ENCODE data around the gene PTK7. TPM values are rescaled to one million over a fixed set of nuclear protein-coding genes. Genes with fewer than 3 reads are reported as not detected.

Gene PTK7
- total and polyA plus RNA-seq, 2 experiments from 2014 or later = 46.1 to 147 TPM

GRCh38 chr6:43047998-43048397, 28.1 kb upstream of the PTK7 start:
- Histone ChIP-seq H4K20me1 (replicated peaks; ENCODE audit: insufficient read depth) (no peaks in the 10 kb centered on the region), H3K4me2 (no peak overlapping the region), H3K4me1 (ENCODE audit: insufficient read depth) (peaks cover 7% of the 10 kb centered on the region; the same call in 1 of the 2 replicates), H3K79me2 (replicated peaks; ENCODE audit: insufficient read depth) (no peaks in the 10 kb centered on the region; the same call in 1 of the 2 replicates), H3K4me3 (no peak overlapping the region), H2AFZ (no peak overlapping the region), H3K27me3 (ENCODE audit: insufficient read depth) (no peaks in the 10 kb centered on the region), H3K36me3 (ENCODE audit: insufficient read depth) (no peaks in the 10 kb centered on the region), H3K9me2 (ENCODE audit: insufficient read depth) (no peaks in the 10 kb centered on the region), H3K27ac (ENCODE audit: low read depth) (no peak overlapping the region), H3F3A (replicated peaks; ENCODE audit: low read depth) (0 out of 2 replicates have a peak, but pooled peaks cover under 1% of the 10 kb centered on the region)
- no peak for ATAC-seq
- peaks cover 42% of the 10 kb centered on the region for H3K36me3 Mint-ChIP-seq (ENCODE audit: low read depth)
- TF ChIP-seq EZH2phosphoT487 (IDR thresholded peaks at IDR 0.05; ENCODE audit: unreplicated experiment) = no peak
- TF ChIP-seq CTCF (conservative IDR thresholded peaks at IDR 0.05; ENCODE audit: low read depth in 2 of 2) = no peak
- TF ChIP-seq ZNF462 (CRISPR knock-in tag; IDR thresholded peaks at IDR 0.05) = no peak
- no peak for TF ChIP-seq REST (IDR thresholded peaks at IDR 0.05; ENCODE audit: unreplicated experiment)
- TF ChIP-seq ETS1 (IDR thresholded peaks at IDR 0.05) = no peak
- TF ChIP-seq ZNF114 (CRISPR knock-in tag; IDR thresholded peaks at IDR 0.05) = no peak
- no peak for TF ChIP-seq POLR2AphosphoS5 (IDR thresholded peaks at IDR 0.05; ENCODE audit: low read depth)
- no peak for TF ChIP-seq NANOG (IDR thresholded peaks at IDR 0.05; ENCODE audit: borderline replicate concordance)
- no peak for TF ChIP-seq EZH2 (IDR thresholded peaks at IDR 0.05; ENCODE audit: low read depth, unreplicated experiment)
- TF ChIP-seq JUNB (IDR thresholded peaks at IDR 0.05; ENCODE audit: unreplicated experiment) = no peak
- no peak for TF ChIP-seq ZNF331 (CRISPR knock-in tag; IDR thresholded peaks at IDR 0.05; ENCODE audit: low read depth)
- no peak for TF ChIP-seq STAT1 (IDR thresholded peaks at IDR 0.05; ENCODE audit: unreplicated experiment)
- no peak for TF ChIP-seq CREB1 (CRISPR knock-in tag; IDR thresholded peaks at IDR 0.05; ENCODE audit: low read depth)
- H3K9me3 Mint-ChIP-seq = no peaks in the 10 kb centered on the region
- no peak overlapping the region for H3K27ac Mint-ChIP-seq
- H3K4me3 Mint-ChIP-seq = no peak overlapping the region
- DNase-seq (ENCODE audit: low spot score) = no peak
- H3K27me3 Mint-ChIP-seq (ENCODE audit: insufficient read depth, low read depth, poor library complexity) = peaks cover 11% of the 10 kb centered on the region
- H3K4me1 Mint-ChIP-seq = peaks cover 18% of the 10 kb centered on the region

Data from GM23338 (cell line).